ENCODE results near the gene HRAS.

DNA sequence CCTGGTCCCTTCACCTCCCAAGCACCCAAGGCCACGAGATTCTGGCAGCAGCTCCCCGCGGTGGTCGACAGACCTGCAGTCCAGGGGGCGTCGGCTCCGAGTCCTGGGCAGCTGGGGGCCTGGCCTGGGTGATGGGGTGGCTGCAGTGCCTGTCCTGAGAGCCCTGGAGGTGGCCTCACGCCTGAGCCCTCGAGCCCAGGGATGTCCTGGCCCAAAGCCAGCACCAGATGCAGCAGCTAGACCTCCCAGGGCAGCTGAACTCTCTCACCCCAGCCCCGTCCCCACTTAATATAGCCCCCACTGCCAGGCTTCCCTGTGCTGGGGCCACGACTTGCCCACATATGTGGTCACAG, 18.6 kb upstream of the HRAS start:
- TF ChIP-seq POLR2AphosphoS5 (IDR thresholded peaks at IDR 0.05; ENCODE audit: low read depth, low read length), result no peak
- no peak for TF ChIP-seq POLR2A (IDR thresholded peaks at IDR 0.05; ENCODE audit: low read depth, low read length)
